Neutrophil (primary cell): ENCODE results near the gene STEAP3.

Experiments
- H3K27ac ChIP-seq: fragments of 200-600 bp; sonication (generic); 2 replicates; pipeline ENCODE4 v1.5.1; 2016; ENCODE audit warnings: mild to moderate bottlenecking, moderate library complexity
- H3K27me3 ChIP-seq: fragments of 200-600 bp; sonication (generic); 2 replicates; pipeline ENCODE4 v1.6.0; 2016; ENCODE audit warnings: mild to moderate bottlenecking
- H3K36me3 ChIP-seq: fragments of 200-600 bp; sonication (generic); 2 replicates; pipeline ENCODE4 v1.5.1; 2017
- H3K4me1 ChIP-seq, 2 experiments: fragments of 200-600 bp in 1 of 2; sonication (generic) in 1 of 2; 1 replicate in 1 of 2; 2 replicates in 1 of 2; pipeline versions ENCODE4 v1.5.1 to v1.6.1; 2013 to 2016; ENCODE audit warnings: low read depth in 1 of 2, low read length in 1 of 2, mild to moderate bottlenecking in 1 of 2, moderate library complexity in 1 of 2; ENCODE audit not compliant: control insufficient read depth in 1 of 2, insufficient read depth in 1 of 2
- H3K4me3 ChIP-seq, 2 experiments: fragments of 200-600 bp in 1 of 2; sonication (generic) in 1 of 2; 1 replicate in 1 of 2; 2 replicates in 1 of 2; pipeline ENCODE4 v1.5.1; 2013 to 2016; ENCODE audit warnings: low read depth in 1 of 2, low read length in 1 of 2, mild to moderate bottlenecking in 1 of 2, moderate library complexity in 1 of 2
- H3K9me3 ChIP-seq: fragments of 200-600 bp; sonication (generic); 2 replicates; pipeline ENCODE4 v1.5.1; 2016
- CTCF ChIP-seq: fragments of 200-600 bp; sonication (generic); IDR thresholded peaks from 2 replicates; pipeline ENCODE4 v1.5.1; 2016; ENCODE audit warnings: antibody characterized with exemption

Gene STEAP3

GRCh38 chr2:119253760-119254600 lies 30.3 kb downstream of the STEAP3 start:
- Histone ChIP-seq H3K9me3 (no peaks in the 10 kb centered on the region), H3K27ac (no peak overlapping the region), H3K36me3 (peaks cover 44% of the 10 kb centered on the region), H3K4me3 (no peak overlapping the region), H3K4me1 (no peaks in the 10 kb centered on the region), H3K27me3 (no peaks in the 10 kb centered on the region)
- TF ChIP-seq CTCF, result no peak

GRCh38 chr2:119254601-119255080 lies 31.0 kb downstream of the STEAP3 start:
- peaks cover 38% of the 10 kb centered on the region for H3K36me3 ChIP-seq
- no peaks in the 10 kb centered on the region for H3K9me3 ChIP-seq
- H3K27ac ChIP-seq, result no peak overlapping the region
- no peak overlapping the region for H3K4me3 ChIP-seq
- TF ChIP-seq CTCF, result no peak
- no peaks in the 10 kb centered on the region for H3K4me1 ChIP-seq
- no peaks in the 10 kb centered on the region for H3K27me3 ChIP-seq

GRCh38 chr2:119255760-119256581 lies 32.3 kb downstream of the STEAP3 start:
- H3K27ac ChIP-seq, result no peak overlapping the region
- no peaks in the 10 kb centered on the region for H3K9me3 ChIP-seq
- H3K4me3 ChIP-seq, result no peak overlapping the region
- H3K4me1 ChIP-seq, result no peaks in the 10 kb centered on the region
- peaks cover 27% of the 10 kb centered on the region for H3K36me3 ChIP-seq
- TF ChIP-seq CTCF, result no peak
- H3K27me3 ChIP-seq, result no peaks in the 10 kb centered on the region

GRCh38 chr2:119256582-119256921 lies 32.9 kb downstream of the STEAP3 start:
- no peak for TF ChIP-seq CTCF
- no peaks in the 10 kb centered on the region for H3K4me1 ChIP-seq
- H3K9me3 ChIP-seq, result no peaks in the 10 kb centered on the region
- peaks cover 21% of the 10 kb centered on the region for H3K36me3 ChIP-seq
- no peak overlapping the region for H3K4me3 ChIP-seq
- no peaks in the 10 kb centered on the region for H3K27me3 ChIP-seq
- H3K27ac ChIP-seq, result no peak overlapping the region

GRCh38 chr2:119257198-119257597 lies 33.6 kb downstream of the STEAP3 start:
- no peaks in the 10 kb centered on the region for H3K4me1 ChIP-seq
- no peak overlapping the region for H3K27ac ChIP-seq
- no peaks in the 10 kb centered on the region for H3K27me3 ChIP-seq
- no peak overlapping the region for H3K4me3 ChIP-seq
- H3K36me3 ChIP-seq, result peaks cover 18% of the 10 kb centered on the region
- TF ChIP-seq CTCF, result no peak
- no peaks in the 10 kb centered on the region for H3K9me3 ChIP-seq
